ENCODE data around the gene COL23A1.

Gene COL23A1

DNA sequence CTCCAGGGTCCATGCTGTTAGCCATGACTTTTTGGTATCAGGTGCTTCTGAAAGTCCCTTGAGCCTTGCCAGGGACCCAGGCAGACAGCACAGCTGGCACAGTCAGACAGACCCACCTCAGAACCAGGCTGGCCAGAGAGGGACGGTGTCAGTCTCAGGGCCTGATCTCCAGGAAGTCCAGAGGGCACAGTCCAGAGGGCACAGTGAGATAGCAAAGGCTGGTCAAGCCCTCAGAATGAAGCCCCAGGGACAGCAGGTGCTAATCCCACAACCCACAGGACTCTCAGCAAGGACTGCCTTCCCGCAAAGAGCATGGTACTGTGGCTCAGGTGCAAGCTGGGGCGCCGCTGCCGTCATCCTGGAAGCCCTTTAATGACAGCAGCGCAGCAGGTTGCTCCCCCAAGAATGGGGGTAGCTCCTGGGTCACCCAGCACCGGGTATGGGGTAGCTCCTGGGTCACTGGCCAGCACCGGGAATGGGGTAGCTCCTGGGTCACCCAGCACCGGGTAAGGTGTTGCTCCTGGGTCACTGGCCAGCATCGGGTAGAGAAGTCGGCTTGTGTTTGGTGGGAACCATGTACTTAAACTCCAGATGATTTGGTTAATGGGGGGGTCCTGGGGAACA is 252.0 kb downstream of the COL23A1 start:
- no peak for DNase-seq (ENCODE audit: low read depth in 2 of 2)

GRCh38 chr5:178337334-178337741 is 252.9 kb downstream of the COL23A1 start:
- DNase-seq (ENCODE audit: low read depth in 2 of 2) = no peak

DNA sequence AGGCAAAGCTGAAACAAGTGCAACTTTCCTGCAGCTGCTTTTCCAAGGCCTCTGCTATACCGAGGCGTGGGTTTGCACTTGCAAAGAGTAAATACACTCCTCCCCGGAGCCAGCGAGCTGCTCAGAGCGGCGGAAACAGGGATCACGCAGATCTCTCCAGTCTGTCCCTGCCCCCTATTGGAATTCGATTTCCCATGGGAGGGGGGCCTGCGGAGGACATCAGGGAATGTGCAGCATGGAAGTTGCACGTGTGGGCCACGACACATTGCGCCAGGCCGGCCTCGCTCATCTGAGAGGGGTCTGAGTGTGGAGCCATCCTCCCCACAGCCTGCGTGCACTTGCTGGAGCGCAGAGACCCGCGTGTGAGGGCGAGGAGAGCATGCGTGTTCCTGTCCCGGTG is 253.3 kb downstream of the COL23A1 start:
- DNase-seq (ENCODE audit: low read depth in 2 of 2) = no peak

DNA sequence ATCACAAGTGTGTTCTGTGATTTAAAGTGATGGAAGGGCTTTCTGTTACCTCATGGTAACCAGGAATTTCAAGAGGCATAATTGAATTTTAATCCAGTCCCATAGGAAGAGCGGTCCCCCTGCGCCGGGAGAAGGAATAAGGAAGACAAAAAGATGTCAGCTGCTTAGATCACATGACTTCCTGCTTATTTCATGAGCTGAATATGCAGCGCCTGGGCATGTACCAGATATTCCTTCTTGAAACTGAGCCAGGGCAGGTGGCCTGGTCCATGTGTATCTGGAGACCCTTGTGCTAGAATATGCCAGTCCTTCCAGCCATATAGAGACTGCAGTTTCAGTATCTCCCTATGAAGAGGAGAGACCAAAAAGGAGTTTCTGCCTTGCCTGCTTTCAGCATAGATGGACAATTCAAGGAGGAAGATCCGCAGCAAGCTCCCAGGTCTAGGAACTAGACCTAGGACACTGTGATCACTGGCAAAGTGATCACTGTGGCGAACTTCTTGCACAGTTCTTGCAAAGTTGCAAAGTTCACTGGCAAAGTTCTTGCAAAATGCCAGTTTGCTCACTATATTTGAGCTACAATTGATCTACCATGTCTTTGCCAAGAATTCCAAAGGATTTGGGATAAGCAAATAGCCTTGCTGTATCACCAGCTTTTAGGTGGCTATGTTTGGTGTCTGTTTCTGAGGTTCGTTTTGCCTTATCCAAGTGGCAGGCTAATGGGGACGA is 254.7 kb downstream of the COL23A1 start:
- no peak for DNase-seq (ENCODE audit: low read depth in 2 of 2)

GRCh38 chr5:178334861-178335260 is 255.3 kb downstream of the COL23A1 start:
- no peak for DNase-seq (ENCODE audit: low read depth in 2 of 2)

DNA sequence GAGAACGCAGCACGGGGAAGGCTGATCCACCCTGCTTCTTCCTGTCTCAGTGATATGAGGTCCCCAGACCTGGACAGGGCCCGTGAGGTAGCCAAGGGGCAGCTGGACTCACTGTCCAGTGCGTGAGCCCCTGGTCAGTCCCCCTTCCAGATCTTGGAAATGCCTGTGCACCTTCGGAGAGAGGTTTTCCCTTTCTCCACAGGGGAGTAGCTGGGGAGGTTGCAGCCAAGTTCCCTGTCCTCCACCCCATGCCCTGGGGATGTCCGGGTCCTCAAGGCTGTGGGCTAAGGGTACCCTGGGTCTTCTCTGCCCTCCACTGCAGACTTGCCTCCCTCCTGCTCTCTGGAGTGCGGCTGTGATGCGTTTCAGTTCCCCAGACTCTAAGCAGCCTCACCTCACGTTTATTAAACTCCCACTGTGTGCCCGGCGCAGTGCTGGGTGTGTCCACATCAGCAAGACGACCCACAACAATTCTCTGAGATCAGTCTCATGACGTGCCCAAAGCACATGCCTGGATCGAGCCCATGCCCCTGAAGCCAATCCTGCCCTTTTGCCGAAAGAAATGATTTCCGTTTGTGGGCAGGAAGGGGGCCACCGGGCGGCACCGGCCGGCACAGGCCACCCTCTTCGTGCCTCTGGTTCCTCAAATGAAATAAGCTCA is 256.2 kb downstream of the COL23A1 start:
- DNase-seq (ENCODE audit: low read depth in 2 of 2) = no peak

DNA sequence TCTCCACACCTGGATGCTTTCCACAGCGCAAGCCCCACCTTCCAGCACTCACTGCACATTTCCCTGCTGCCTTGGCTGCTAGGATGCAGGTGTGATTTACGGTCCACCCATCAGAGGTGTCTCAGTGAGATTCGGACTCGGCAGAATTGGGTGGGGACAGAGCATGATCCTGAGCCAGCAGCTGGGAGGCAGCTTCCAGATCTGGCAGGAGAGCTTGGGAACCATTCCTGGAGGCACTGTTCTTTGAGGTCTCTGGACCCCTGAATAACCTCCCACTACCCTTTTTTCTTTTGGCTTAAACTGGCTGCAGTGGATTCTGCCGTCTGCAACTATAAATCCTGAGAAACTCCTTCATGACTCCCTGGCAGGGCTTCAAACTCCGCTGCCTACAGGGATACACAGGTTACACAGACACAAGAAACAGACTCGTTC is 258.0 kb downstream of the COL23A1 start:
- DNase-seq (ENCODE audit: low read depth in 2 of 2) = no peak

DNA sequence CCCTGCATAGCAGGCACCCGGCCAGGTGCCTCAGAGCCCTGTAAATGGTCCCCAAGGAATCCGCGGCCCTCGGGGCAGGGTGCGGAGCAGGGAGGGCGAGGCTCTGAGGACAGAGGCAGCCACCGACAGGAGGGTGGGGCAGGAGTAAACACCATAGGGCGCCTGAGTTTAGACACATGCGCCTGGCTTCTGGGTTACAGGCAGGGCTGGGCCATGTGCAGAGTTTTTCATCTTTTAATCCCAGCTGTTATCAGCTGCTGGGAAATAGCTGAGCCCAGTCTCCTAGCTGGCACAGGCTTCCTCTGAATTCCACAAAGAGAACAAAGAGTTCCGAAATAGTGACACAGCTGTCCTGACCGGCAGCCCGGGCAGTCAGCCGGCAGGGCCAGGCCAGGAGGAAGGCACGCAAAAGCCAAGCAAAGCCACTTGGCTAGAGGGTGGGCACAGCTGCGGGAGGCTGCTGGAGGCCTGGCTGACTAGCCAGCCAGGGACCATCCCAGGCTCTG is 258.6 kb downstream of the COL23A1 start:
- DNase-seq (ENCODE audit: low read depth in 2 of 2) = no peak

- DNase-seq (ENCODE audit: low read depth in 2 of 2) = no peak
Measured at GRCh38 chr5:178330791-178331404, 259.3 kb downstream of the COL23A1 start.

DNA sequence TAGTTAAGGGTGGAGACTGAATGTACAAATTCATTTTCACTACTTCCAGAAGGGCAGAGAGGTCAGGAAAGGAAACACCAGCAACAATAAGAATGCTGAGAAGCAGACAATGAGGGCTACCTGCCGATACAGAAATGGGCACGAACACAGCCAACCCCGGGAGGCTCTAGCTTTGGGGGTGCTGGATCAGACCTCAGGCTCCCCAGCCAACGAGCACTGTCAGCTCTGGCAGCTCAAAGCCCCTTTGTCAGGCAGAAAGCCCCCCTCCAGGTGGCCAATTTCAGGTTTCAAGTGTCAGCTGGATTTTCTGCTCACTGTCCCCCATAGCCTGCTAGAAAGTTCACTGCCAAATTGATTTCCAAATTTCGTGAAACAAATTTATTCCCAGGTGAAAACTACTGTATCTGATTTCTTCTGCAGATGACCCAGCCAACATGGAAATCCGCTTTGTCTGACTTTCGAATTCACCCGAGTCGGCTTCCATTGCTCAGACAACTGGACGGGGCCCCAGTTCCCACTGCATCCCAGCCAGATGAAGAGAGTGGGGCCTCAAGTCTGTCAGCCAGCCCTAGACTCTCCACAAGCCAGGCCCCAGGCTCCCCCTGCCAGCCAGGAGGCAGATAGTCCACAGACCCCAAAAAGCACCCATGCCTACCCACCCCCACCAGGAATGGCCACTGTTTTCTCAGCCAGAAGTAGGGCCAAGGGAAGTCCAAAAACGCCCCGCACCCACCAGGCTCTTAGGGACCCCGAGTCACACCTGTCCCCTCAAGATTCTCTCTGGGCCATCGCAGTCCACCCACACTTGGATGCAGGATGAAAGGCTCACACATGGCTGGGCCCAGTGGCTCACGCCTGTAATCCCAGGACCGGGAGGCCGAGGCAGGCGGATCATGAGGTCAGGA is 261.1 kb downstream of the COL23A1 start:
- no peak for DNase-seq (ENCODE audit: low read depth in 2 of 2)

DNA sequence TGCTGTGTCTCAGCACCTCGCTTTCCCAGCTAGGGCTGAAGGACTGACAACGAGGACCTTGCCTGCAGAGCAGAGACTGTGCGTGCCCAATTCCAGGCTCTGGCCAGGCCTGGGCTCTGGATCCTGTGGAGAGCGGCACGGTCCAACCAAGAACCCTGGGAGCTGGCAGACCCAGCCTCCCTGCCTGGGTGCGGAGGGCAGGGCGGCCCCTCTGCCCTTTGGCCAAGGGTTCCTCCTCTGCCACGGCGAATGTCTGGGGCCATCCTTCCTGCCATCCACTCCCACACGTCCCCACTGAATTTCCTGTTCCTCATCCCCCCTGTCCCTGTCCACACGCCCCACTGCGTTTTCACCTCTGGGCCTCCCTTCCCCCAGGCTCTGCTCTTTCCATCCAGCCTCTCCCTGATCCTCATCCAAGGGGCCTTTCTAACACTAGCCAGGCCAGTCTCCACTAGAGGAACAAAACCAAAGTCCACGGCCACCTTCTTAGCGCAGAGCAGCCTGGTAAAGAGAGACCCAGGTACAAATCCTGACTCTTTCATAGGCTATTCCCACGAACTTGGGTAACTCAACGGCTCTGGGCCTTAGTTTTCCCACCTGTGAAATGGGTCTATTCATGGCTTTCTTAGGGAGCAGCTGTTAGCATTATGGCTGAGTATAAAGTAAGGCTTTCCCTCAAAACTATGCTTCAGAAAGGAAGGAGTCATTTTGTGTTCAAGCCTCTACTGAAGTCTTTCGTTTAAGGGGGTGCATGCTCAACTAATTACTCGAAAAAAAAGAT is 262.1 kb downstream of the COL23A1 start:
- DNase-seq (ENCODE audit: low read depth in 2 of 2) = no peak

GRCh38 chr5:178327446-178327845 is 262.7 kb downstream of the COL23A1 start:
- DNase-seq (ENCODE audit: low read depth in 2 of 2) = no peak

DNA sequence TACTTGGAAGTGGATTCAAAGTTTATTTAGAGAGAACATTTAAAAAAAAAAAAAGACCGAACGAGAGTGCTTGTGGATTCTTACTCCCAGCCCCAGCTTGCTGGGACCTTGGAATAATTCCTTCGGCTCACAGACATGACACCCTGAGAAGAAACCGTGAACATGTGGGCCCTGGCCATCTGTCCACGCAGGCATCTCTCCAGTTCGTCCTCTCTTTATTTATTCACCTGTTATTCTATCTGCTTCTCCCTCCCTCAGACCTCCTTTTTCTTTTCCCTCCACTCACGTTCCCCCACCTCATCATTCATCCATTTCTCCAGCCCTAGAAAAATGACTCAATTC is 263.8 kb downstream of the COL23A1 start:
- no peak for DNase-seq (ENCODE audit: low read depth in 2 of 2)

- no peak for DNase-seq (ENCODE audit: low read depth in 2 of 2)
Measured at GRCh38 chr5:178325679-178326373, 264.4 kb downstream of the COL23A1 start.

- no peak for DNase-seq (ENCODE audit: low read depth in 2 of 2)
Measured at GRCh38 chr5:178325311-178325678, 264.9 kb downstream of the COL23A1 start.

DNA sequence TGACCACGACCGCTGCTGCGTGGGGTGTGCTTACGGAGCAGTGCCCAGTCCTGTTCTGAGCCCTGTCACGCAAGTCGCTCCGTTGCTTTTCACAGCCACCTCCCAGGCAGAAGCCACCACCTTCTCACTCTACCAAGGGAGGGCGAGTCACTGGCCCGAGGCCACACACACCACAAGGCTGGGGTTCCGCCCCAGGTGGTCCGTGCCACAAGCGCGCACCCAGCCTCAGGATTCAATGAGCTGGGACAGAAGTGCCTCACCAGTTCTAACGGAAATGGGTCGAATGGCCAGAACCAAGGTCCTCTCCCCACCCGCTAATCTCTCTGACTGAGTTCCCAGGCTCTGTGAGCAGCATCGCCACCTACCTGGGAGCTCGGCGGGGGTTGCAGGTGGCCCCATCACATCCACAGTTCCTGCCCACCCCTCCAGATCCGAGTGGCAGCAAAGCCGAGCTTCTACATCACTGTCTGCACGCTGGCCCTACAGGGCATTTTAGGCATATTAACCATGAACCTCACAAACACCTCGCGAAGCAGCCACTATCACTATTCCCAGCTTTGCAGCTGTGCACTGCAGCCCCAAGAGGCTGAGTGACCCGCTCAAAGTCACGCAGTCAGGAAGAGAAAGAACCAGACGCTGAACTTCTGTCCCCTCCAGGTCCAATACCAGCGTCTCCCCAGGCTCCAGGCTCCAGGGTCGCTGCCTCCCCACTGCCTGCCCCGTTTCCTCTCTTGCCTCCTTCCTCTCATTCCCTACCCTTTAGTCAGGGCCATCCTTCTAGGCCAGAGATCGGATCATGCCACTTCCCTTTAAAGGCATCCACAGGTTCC is 265.5 kb downstream of the COL23A1 start:
- no peak for DNase-seq (ENCODE audit: low read depth in 2 of 2)

- DNase-seq (ENCODE audit: low read depth in 2 of 2) = no peak
Measured at GRCh38 chr5:178323961-178324360, 266.2 kb downstream of the COL23A1 start.

- no peak for DNase-seq (ENCODE audit: low read depth in 2 of 2)
Measured at GRCh38 chr5:178323541-178323865, 266.7 kb downstream of the COL23A1 start.
